ENCODE data around the gene MTM1.

DNA sequence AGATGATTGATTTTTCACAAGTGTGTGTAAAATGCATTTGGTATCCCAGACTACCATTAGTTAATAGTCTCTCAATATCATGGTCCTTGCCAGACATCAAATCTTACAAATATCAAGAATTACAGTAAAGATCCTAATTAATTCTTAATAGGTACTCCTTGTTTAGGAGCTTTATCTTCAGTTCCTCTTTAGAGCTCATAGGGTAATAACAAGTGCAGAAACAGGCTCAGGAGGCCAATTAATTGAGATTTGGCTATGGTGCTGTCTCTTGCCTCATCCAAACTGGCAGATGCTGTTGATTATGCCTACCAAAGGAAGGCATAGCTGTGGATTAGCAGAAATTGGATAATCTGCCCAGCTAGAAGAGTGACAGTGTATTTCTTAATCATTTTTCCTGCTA is 131.7 kb downstream of the MTM1 start:
- no peak for TF ChIP-seq ZNF837 (tag by site-specific recombination; IDR thresholded peaks at IDR 0.05)
- TF ChIP-seq REST (tag by site-specific recombination; IDR thresholded peaks at IDR 0.05): no peak
- no peak for TF ChIP-seq CTCF (tag by site-specific recombination; IDR thresholded peaks at IDR 0.05)
- no peak for TF ChIP-seq ZNF146 (tag by site-specific recombination; IDR thresholded peaks at IDR 0.05)
- TF ChIP-seq ZNF624 (tag by site-specific recombination; IDR thresholded peaks at IDR 0.05): no peak
- TF ChIP-seq ZFP37 (tag by site-specific recombination; IDR thresholded peaks at IDR 0.05): no peak
- TF ChIP-seq, protein P1, sequence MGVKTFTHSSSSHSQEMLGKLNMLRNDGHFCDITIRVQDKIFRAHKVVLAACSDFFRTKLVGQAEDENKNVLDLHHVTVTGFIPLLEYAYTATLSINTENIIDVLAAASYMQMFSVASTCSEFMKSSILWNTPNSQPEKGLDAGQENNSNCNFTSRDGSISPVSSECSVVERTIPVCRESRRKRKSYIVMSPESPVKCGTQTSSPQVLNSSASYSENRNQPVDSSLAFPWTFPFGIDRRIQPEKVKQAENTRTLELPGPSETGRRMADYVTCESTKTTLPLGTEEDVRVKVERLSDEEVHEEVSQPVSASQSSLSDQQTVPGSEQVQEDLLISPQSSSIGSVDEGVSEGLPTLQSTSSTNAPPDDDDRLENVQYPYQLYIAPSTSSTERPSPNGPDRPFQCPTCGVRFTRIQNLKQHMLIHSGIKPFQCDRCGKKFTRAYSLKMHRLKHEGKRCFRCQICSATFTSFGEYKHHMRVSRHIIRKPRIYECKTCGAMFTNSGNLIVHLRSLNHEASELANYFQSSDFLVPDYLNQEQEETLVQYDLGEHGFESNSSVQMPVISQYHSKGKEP (tag by site-specific recombination; IDR thresholded peaks at IDR 0.05): no peak
- TF ChIP-seq, protein P2, sequence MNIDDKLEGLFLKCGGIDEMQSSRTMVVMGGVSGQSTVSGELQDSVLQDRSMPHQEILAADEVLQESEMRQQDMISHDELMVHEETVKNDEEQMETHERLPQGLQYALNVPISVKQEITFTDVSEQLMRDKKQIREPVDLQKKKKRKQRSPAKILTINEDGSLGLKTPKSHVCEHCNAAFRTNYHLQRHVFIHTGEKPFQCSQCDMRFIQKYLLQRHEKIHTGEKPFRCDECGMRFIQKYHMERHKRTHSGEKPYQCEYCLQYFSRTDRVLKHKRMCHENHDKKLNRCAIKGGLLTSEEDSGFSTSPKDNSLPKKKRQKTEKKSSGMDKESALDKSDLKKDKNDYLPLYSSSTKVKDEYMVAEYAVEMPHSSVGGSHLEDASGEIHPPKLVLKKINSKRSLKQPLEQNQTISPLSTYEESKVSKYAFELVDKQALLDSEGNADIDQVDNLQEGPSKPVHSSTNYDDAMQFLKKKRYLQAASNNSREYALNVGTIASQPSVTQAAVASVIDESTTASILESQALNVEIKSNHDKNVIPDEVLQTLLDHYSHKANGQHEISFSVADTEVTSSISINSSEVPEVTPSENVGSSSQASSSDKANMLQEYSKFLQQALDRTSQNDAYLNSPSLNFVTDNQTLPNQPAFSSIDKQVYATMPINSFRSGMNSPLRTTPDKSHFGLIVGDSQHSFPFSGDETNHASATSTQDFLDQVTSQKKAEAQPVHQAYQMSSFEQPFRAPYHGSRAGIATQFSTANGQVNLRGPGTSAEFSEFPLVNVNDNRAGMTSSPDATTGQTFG (tag by site-specific recombination; IDR thresholded peaks at IDR 0.05; ENCODE audit: borderline replicate concordance): no peak
- TF ChIP-seq EGR2 (tag by site-specific recombination; IDR thresholded peaks at IDR 0.05; ENCODE audit: low read depth): no peak
- TF ChIP-seq ZNF660 (tag by site-specific recombination; IDR thresholded peaks at IDR 0.05): no peak
- TF ChIP-seq ZNF274 (IDR thresholded peaks at IDR 0.05; ENCODE audit: low read length): no peak
- TF ChIP-seq ZNF274 (tag by site-specific recombination; IDR thresholded peaks at IDR 0.05; ENCODE audit: borderline replicate concordance): no peak
- no peak for TF ChIP-seq ZSCAN30 (tag by site-specific recombination; IDR thresholded peaks at IDR 0.05)
- no peak for TF ChIP-seq ATF2 (tag by site-specific recombination; IDR thresholded peaks at IDR 0.05; ENCODE audit: low read depth)
